Vagina (tissue), 2 donors: Measurements from ENCODE around the gene STX1A.

Source experiments
- POLR2A ChIP-seq, 2 donors: fragments of 450-650 bp; IDR thresholded peaks; one replicate each; pipeline ENCODE4 v1.6.1; 2017; ENCODE audit warnings: antibody characterized with exemption in 2 of 2, mild to moderate bottlenecking in 2 of 2, moderate library complexity in 2 of 2
- TF ChIP-seq, protein P1 (sequence below), 3 experiments: fragments of 450-650 bp in 2 of 3; fragments of 200-600 bp in 1 of 3; sonication (generic) in 1 of 3; IDR thresholded peaks; one replicate each; pipeline ENCODE4 v1.5.1; 2017 to 2019; ENCODE audit warnings: antibody characterized with exemption in 3 of 3, mild to moderate bottlenecking in 2 of 3, moderate library complexity in 2 of 3

DNA sequence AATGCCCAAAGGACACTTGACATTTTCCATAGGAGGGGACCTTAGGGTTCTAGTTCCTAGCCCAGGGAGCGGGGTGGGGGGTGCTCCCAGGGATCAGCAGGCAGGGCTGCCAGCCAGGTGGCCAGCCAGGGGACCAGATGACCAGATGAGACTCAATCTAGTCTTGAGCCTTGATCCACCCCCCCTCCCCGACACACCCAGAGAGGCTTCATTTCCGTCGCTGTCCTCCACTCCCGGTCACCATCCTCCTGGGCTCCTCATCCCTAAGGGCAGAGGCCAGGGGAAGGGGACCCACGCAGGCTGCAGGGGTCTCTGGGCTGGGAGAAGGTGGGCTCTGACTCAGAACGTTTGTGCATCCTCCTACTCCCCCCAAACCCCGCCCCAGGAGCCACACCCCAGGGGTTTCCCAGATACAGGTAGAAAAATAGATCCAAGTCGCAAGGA lies 1.0 kb downstream of the STX1A start:
- TF ChIP-seq, protein P1, sequence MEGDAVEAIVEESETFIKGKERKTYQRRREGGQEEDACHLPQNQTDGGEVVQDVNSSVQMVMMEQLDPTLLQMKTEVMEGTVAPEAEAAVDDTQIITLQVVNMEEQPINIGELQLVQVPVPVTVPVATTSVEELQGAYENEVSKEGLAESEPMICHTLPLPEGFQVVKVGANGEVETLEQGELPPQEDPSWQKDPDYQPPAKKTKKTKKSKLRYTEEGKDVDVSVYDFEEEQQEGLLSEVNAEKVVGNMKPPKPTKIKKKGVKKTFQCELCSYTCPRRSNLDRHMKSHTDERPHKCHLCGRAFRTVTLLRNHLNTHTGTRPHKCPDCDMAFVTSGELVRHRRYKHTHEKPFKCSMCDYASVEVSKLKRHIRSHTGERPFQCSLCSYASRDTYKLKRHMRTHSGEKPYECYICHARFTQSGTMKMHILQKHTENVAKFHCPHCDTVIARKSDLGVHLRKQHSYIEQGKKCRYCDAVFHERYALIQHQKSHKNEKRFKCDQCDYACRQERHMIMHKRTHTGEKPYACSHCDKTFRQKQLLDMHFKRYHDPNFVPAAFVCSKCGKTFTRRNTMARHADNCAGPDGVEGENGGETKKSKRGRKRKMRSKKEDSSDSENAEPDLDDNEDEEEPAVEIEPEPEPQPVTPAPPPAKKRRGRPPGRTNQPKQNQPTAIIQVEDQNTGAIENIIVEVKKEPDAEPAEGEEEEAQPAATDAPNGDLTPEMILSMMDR (IDR thresholded peaks at IDR 0.05) = no peak
- TF ChIP-seq POLR2A (IDR thresholded peaks at IDR 0.05) = no peak
